GM18507 (cell line): ENCODE results near the gene CD14.
"Not testable (repeated sequence)": the region's sequence is repeated elsewhere in the genome, so short reads cannot be mapped to it uniquely, and the experiment has no call there.

Experiments
- DNase-seq: peaks from one replicate; pipeline ENCODE4 v3.0.0; 2011; ENCODE audit warnings: low read depth; ENCODE audit not compliant: insufficient read length; ENCODE audit errors: extremely low spot score
- FAIRE-seq: peaks from 2 replicates; lab custom pipeline; 2011; peaks lifted over from hg19 to GRCh38; lab: Jason Lieb, UNC

The CD14 gene

GRCh38 chr5:140603446-140603698 is 29.6 kb downstream of the CD14 start:
- not testable (repeated sequence) for DNase-seq, FAIRE-seq

GRCh38 chr5:140602147-140602546 is 30.8 kb downstream of the CD14 start:
- no peak for FAIRE-seq

GRCh38 chr5:140600096-140600495 is 32.9 kb downstream of the CD14 start:
- FAIRE-seq = no peak
- DNase-seq = no peak

More at GRCh38 chr5:140602147-140602546, 30.8 kb downstream of the CD14 start:
- no peak for DNase-seq

GRCh38 chr5:140598836-140599235 is 34.1 kb downstream of the CD14 start:
- DNase-seq (no peak), FAIRE-seq (no peak)

- no peak for DNase-seq
- FAIRE-seq = no peak
Measured at GRCh38 chr5:140596321-140596741, 36.6 kb downstream of the CD14 start.

GRCh38 chr5:140595538-140596300 is 37.3 kb downstream of the CD14 start:
- DNase-seq (no peak), FAIRE-seq (no peak)

GRCh38 chr5:140594169-140594568 is 38.8 kb downstream of the CD14 start:
- DNase-seq (no peak), FAIRE-seq (no peak)

GRCh38 chr5:140593070-140593469 is 39.9 kb downstream of the CD14 start:
- DNase-seq, FAIRE-seq: not testable (repeated sequence)

GRCh38 chr5:140591747-140592372 is 41.1 kb downstream of the CD14 start:
- DNase-seq = no peak
- no peak for FAIRE-seq

GRCh38 chr5:140590861-140591260 is 42.1 kb downstream of the CD14 start:
- DNase-seq (no peak), FAIRE-seq (no peak)

GRCh38 chr5:140588311-140589070 is 44.5 kb downstream of the CD14 start:
- no peak for FAIRE-seq
- no peak for DNase-seq

GRCh38 chr5:140587495-140587894 is 45.5 kb downstream of the CD14 start:
- DNase-seq (no peak), FAIRE-seq (no peak)
